ENCODE data around the gene EPHB1. TPM values are rescaled to one million over a fixed set of nuclear protein-coding genes. Genes with fewer than 3 reads are reported as not detected.

The EPHB1 gene
- polyA plus RNA-seq, 1 donor from 2014 or later, result 18.7 TPM

GRCh38 chr3:134768837-134769236 is 26.2 kb upstream of the EPHB1 start:
- no peaks in the 10 kb centered on the region for H3F3A ChIP-seq (ENCODE audit: insufficient read depth, low read length, poor library complexity, severe bottlenecking)
- no peak overlapping the region for H3K27ac ChIP-seq (ENCODE audit: low read length)
- TF ChIP-seq MXI1 (conservative IDR thresholded peaks at IDR 0.05; ENCODE audit: poor library complexity, severe bottlenecking) (no peak), EZH2 (IDR thresholded peaks at IDR 0.05; ENCODE audit: borderline replicate concordance, insufficient read depth, low read length, poor library complexity, severe bottlenecking) (no peak), SMC3 (conservative IDR thresholded peaks at IDR 0.05; ENCODE audit: poor library complexity) (no peak), POLR2AphosphoS5 (IDR thresholded peaks at IDR 0.05) (no peak), EP300 (conservative IDR thresholded peaks at IDR 0.05; ENCODE audit: poor library complexity, severe bottlenecking) (no peak), REST (IDR thresholded peaks at IDR 0.05; ENCODE audit: borderline replicate concordance) (no peak), TAF1 (IDR thresholded peaks at IDR 0.05; ENCODE audit: low read depth) (no peak), RAD21 (conservative IDR thresholded peaks at IDR 0.05) (no peak), CTCF (IDR thresholded peaks at IDR 0.05; ENCODE audit: poor library complexity, severe bottlenecking) (no peak)
- H3K9ac ChIP-seq (ENCODE audit: low read length), result no peak overlapping the region
- no peaks in the 10 kb centered on the region for H3K36me3 ChIP-seq (ENCODE audit: insufficient read depth, low read length)
- H4K20me1 ChIP-seq (ENCODE audit: insufficient read depth), result no peaks in the 10 kb centered on the region
- no peaks in the 10 kb centered on the region for H3K9me3 ChIP-seq (ENCODE audit: low read length)
- H3K79me2 ChIP-seq (replicated peaks; ENCODE audit: insufficient read depth, low read length), result no peaks in the 10 kb centered on the region
- H3K4me3 ChIP-seq (ENCODE audit: low read length), result no peak overlapping the region
- no peak overlapping the region for H2AFZ ChIP-seq (ENCODE audit: low read depth, low read length)
- no peaks in the 10 kb centered on the region for H3K9me2 ChIP-seq (ENCODE audit: insufficient read depth, low read length)
- H3K27me3 ChIP-seq (ENCODE audit: insufficient read depth, low read depth, low read length), result no peaks in the 10 kb centered on the region
- H3K4me2 ChIP-seq (ENCODE audit: low read length), result no peak overlapping the region

- Histone ChIP-seq H3K9me2 (ENCODE audit: insufficient read depth, low read length) (no peaks in the 10 kb centered on the region), H3F3A (ENCODE audit: insufficient read depth, low read length, poor library complexity, severe bottlenecking) (no peaks in the 10 kb centered on the region), H3K4me3 (ENCODE audit: low read length) (no peak overlapping the region), H3K9me3 (ENCODE audit: low read length) (no peaks in the 10 kb centered on the region), H3K4me2 (ENCODE audit: low read length) (no peak overlapping the region), H3K79me2 (replicated peaks; ENCODE audit: insufficient read depth, low read length) (no peaks in the 10 kb centered on the region), H2AFZ (ENCODE audit: low read depth, low read length) (no peak overlapping the region), H3K27me3 (ENCODE audit: insufficient read depth, low read depth, low read length) (no peaks in the 10 kb centered on the region), H3K36me3 (ENCODE audit: insufficient read depth, low read length) (no peaks in the 10 kb centered on the region), H3K27ac (ENCODE audit: low read length) (no peak overlapping the region), H4K20me1 (ENCODE audit: insufficient read depth) (no peaks in the 10 kb centered on the region), H3K9ac (ENCODE audit: low read length) (no peak overlapping the region)
- TF ChIP-seq REST (IDR thresholded peaks at IDR 0.05; ENCODE audit: borderline replicate concordance) (no peak), TAF1 (IDR thresholded peaks at IDR 0.05; ENCODE audit: low read depth) (no peak), MXI1 (conservative IDR thresholded peaks at IDR 0.05; ENCODE audit: poor library complexity, severe bottlenecking) (no peak), EZH2 (IDR thresholded peaks at IDR 0.05; ENCODE audit: borderline replicate concordance, insufficient read depth, low read length, poor library complexity, severe bottlenecking) (no peak), EP300 (conservative IDR thresholded peaks at IDR 0.05; ENCODE audit: poor library complexity, severe bottlenecking) (no peak), POLR2AphosphoS5 (IDR thresholded peaks at IDR 0.05) (no peak)
Observed at GRCh38 chr3:134769287-134769868, 25.7 kb upstream of the EPHB1 start.
